K562 (cell line): ENCODE results near the gene UVRAG.

Experiments
- CBX8 ChIP-seq: fragments of 200-600 bp; sonication (generic); IDR thresholded peaks from 2 replicates; pipeline ENCODE4 v1.6.1; 2012; ENCODE audit warnings: borderline replicate concordance, mixed run types, low read depth, mild to moderate bottlenecking, moderate library complexity, mixed read lengths, low read length, control low read depth, inconsistent platforms; ENCODE audit not compliant: poor library complexity, severe bottlenecking; ENCODE audit errors: extremely low read depth
- EP300 ChIP-seq: IDR thresholded peaks from 2 replicates; pipeline ENCODE4 v1.6.1; 2012; ENCODE audit warnings: low read length, improper control_type of control experiment
- ETV1 ChIP-seq: fragments of 450-650 bp; conservative IDR thresholded peaks from 2 replicates; pipeline ENCODE4 v1.6.1; 2016; ENCODE audit warnings: missing genetic modification characterization, control low read depth, low read depth, missing compliant biosample characterization
- MYBL2 ChIP-seq, 2 experiments: fragments of 450-650 bp in 1 of 2; sonication (generic) in 1 of 2; formaldehyde crosslinking in 1 of 2; IDR thresholded peaks; 2 replicates each; pipeline versions ENCODE4 v1.6.1 to v1.8.1; 2017 to 2022; ENCODE audit warnings: borderline replicate concordance in 1 of 2, inconsistent platforms in 1 of 2, low read depth in 1 of 2, mild to moderate bottlenecking in 1 of 2, missing genetic modification reagents in 1 of 2, moderate library complexity in 1 of 2
- MYC ChIP-seq, 2 experiments: fragments of 250-450 bp in 1 of 2; sonication (Bioruptor Pico) in 1 of 2; IDR thresholded peaks; 2 replicates each; pipeline versions ENCODE4 v1.5.1 to v1.6.1; 2012 to 2021; ENCODE audit warnings: low read depth in 2 of 2, borderline replicate concordance in 1 of 2, improper control_type of control experiment in 1 of 2, low read length in 1 of 2, mild to moderate bottlenecking in 1 of 2, moderate library complexity in 1 of 2
- POLR2AphosphoS2 ChIP-seq: IDR thresholded peaks from 2 replicates; pipeline ENCODE4 v1.6.1; 2012; ENCODE audit warnings: low read length, improper control_type of control experiment
- SMC3 ChIP-seq: conservative IDR thresholded peaks from 2 replicates; pipeline ENCODE4 v1.6.1; 2011; ENCODE audit warnings: low read depth, low read length, improper control_type of control experiment; ENCODE audit not compliant: insufficient read depth
- TGIF2 ChIP-seq: sonication (generic); formaldehyde crosslinking; IDR thresholded peaks from 2 replicates; pipeline ENCODE4 v1.8.1; 2022; ENCODE audit warnings: mild to moderate bottlenecking, missing genetic modification reagents, moderate library complexity
- ZFP36 ChIP-seq: fragments of 150-350 bp; IDR thresholded peaks from 2 replicates; pipeline ENCODE4 v1.6.1; 2018; ENCODE audit warnings: low read length, low read depth; ENCODE audit not compliant: partially characterized antibody
- ZSCAN32 ChIP-seq: fragments of 450-650 bp; formaldehyde crosslinking; IDR thresholded peaks from 2 replicates; pipeline ENCODE4 v1.4.0; 2020; ENCODE audit warnings: mild to moderate bottlenecking, moderate library complexity
- TF ChIP-seq, protein P1 (sequence below): sonication (generic); formaldehyde crosslinking; IDR thresholded peaks from 2 replicates; pipeline ENCODE4 v1.8.1; 2022; ENCODE audit warnings: missing genetic modification reagents
- TF ChIP-seq, protein P2 (sequence below), 3 experiments: IDR thresholded peaks in 2 of 3; conservative IDR thresholded peaks in 1 of 3; 2 replicates each; pipeline ENCODE4 v1.5.1; 2011 to 2012; ENCODE audit warnings: low read length in 3 of 3, mild to moderate bottlenecking in 3 of 3, control low read depth in 2 of 3, improper control_type of control experiment in 1 of 3, inconsistent platforms in 1 of 3, low read depth in 1 of 3, mixed read lengths in 1 of 3, moderate library complexity in 1 of 3; ENCODE audit not compliant: insufficient read depth in 2 of 3
- TF ChIP-seq, protein P3 (sequence below): sonication (generic); formaldehyde crosslinking; IDR thresholded peaks from 2 replicates; pipeline ENCODE4 v1.5.0; 2020; ENCODE audit warnings: missing genetic modification reagents
- TF ChIP-seq, protein P4 (sequence below): fragments of 450-650 bp; IDR thresholded peaks from 2 replicates; pipeline ENCODE4 v1.6.1; 2016; ENCODE audit warnings: borderline replicate concordance

DNA sequence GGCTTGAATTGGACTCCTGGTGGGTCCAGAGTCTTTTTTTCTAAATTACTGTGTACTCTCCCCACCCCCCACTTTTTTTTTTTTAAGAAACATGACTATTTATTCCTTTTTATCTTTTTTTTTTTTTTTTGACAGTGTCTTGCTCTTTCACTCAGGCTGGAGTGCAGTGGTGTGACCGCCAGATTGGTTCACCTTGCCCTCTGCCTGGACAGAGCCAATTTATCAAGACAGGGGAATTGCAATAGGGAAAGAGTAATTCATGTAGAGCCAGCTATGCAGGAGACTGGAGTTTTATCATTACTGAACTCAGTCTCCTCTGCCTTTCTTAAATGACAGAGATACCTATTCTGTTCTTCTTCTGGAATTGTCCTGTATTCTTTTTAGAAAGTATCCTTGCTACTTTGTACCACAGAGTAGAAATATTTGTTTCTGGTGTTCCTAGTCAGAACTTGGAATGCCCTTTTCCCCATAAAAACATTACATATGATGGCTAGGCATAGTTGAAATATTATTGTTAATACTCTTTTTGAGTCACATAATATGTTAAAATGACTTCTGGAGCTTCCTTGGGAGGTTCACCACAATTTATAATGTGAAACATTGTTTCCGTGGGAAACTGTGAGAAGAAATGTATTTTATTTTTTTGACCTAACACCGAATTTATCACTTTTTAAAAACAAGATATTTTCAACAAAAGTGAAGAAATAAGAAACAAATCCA lies 95.6 kb downstream of the UVRAG start:
- TF ChIP-seq TGIF2 (CRISPR knock-in tag): no peak
- no peak for TF ChIP-seq MYC (IDR thresholded peaks at IDR 0.05; ENCODE audit: low read depth, low read length)
- no peak for TF ChIP-seq MYC (CRISPR knock-in tag; IDR thresholded peaks at IDR 0.05; ENCODE audit: borderline replicate concordance, low read depth)
- TF ChIP-seq, protein P1, sequence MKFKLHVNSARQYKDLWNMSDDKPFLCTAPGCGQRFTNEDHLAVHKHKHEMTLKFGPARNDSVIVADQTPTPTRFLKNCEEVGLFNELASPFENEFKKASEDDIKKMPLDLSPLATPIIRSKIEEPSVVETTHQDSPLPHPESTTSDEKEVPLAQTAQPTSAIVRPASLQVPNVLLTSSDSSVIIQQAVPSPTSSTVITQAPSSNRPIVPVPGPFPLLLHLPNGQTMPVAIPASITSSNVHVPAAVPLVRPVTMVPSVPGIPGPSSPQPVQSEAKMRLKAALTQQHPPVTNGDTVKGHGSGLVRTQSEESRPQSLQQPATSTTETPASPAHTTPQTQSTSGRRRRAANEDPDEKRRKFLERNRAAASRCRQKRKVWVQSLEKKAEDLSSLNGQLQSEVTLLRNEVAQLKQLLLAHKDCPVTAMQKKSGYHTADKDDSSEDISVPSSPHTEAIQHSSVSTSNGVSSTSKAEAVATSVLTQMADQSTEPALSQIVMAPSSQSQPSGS (CRISPR knock-in tag): no peak
- TF ChIP-seq, protein P2, sequence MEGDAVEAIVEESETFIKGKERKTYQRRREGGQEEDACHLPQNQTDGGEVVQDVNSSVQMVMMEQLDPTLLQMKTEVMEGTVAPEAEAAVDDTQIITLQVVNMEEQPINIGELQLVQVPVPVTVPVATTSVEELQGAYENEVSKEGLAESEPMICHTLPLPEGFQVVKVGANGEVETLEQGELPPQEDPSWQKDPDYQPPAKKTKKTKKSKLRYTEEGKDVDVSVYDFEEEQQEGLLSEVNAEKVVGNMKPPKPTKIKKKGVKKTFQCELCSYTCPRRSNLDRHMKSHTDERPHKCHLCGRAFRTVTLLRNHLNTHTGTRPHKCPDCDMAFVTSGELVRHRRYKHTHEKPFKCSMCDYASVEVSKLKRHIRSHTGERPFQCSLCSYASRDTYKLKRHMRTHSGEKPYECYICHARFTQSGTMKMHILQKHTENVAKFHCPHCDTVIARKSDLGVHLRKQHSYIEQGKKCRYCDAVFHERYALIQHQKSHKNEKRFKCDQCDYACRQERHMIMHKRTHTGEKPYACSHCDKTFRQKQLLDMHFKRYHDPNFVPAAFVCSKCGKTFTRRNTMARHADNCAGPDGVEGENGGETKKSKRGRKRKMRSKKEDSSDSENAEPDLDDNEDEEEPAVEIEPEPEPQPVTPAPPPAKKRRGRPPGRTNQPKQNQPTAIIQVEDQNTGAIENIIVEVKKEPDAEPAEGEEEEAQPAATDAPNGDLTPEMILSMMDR (IDR thresholded peaks at IDR 0.05 in 2 of 3, conservative IDR thresholded peaks at IDR 0.05 in 1 of 3; ENCODE audit: insufficient read depth in 2 of 3, low read depth in 1 of 3, low read length in 3 of 3): no peak
- TF ChIP-seq, protein P3, sequence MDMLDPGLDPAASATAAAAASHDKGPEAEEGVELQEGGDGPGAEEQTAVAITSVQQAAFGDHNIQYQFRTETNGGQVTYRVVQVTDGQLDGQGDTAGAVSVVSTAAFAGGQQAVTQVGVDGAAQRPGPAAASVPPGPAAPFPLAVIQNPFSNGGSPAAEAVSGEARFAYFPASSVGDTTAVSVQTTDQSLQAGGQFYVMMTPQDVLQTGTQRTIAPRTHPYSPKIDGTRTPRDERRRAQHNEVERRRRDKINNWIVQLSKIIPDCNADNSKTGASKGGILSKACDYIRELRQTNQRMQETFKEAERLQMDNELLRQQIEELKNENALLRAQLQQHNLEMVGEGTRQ (CRISPR knock-in tag): no peak
- no peak for TF ChIP-seq ZFP36
- no peak for TF ChIP-seq ZSCAN32 (CRISPR knock-in tag)
- no peak for TF ChIP-seq CBX8
- no peak for TF ChIP-seq MYBL2 (IDR thresholded peaks at IDR 0.05; ENCODE audit: low read depth)
- no peak for TF ChIP-seq MYBL2 (CRISPR knock-in tag; IDR thresholded peaks at IDR 0.05; ENCODE audit: borderline replicate concordance)
- no peak for TF ChIP-seq EP300
- TF ChIP-seq ETV1 (tag): no peak
- TF ChIP-seq, protein P4, sequence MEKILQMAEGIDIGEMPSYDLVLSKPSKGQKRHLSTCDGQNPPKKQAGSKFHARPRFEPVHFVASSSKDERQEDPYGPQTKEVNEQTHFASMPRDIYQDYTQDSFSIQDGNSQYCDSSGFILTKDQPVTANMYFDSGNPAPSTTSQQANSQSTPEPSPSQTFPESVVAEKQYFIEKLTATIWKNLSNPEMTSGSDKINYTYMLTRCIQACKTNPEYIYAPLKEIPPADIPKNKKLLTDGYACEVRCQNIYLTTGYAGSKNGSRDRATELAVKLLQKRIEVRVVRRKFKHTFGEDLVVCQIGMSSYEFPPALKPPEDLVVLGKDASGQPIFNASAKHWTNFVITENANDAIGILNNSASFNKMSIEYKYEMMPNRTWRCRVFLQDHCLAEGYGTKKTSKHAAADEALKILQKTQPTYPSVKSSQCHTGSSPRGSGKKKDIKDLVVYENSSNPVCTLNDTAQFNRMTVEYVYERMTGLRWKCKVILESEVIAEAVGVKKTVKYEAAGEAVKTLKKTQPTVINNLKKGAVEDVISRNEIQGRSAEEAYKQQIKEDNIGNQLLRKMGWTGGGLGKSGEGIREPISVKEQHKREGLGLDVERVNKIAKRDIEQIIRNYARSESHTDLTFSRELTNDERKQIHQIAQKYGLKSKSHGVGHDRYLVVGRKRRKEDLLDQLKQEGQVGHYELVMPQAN: no peak
- TF ChIP-seq POLR2AphosphoS2: no peak
- TF ChIP-seq SMC3: no peak
